ENCODE data around the gene XCL2. TPM values are rescaled to one million over a fixed set of nuclear protein-coding genes. Genes with fewer than 3 reads are reported as not detected.

Gene XCL2
- total RNA-seq, 1 experiment from 2014 or later = not detected

- TF ChIP-seq CTCF (IDR thresholded peaks at IDR 0.05; ENCODE audit: insufficient read depth in 1 of 2, low read depth in 1 of 2, low read length in 1 of 2, severe bottlenecking in 1 of 2, unreplicated experiment in 1 of 2) = no peak
- CTCF ChIA-PET = no interaction called here
Measured at GRCh38 chr1:168589167-168589566, 45.4 kb upstream of the XCL2 start.

GRCh38 chr1:168585937-168586336, 42.1 kb upstream of the XCL2 start:
- H3K4me3 Mint-ChIP-seq (ENCODE audit: unreplicated experiment) = no peak overlapping the region
- no peaks in the 10 kb centered on the region for H3K36me3 Mint-ChIP-seq (ENCODE audit: insufficient read depth, unreplicated experiment)
- H3K9me3 Mint-ChIP-seq (ENCODE audit: unreplicated experiment) = no peaks in the 10 kb centered on the region
- POLR2A ChIA-PET = no interaction called here
- intact Hi-C loops (cut with micrococcal nuclease; ENCODE audit: unreplicated experiment) = no loop called here
- DNase-seq = no peak
- CTCF ChIA-PET = no interaction called here
- Histone ChIP-seq H3K4me1 (no peaks in the 10 kb centered on the region), H3K9me3 (no peaks in the 10 kb centered on the region), H3K36me3 (ENCODE audit: control insufficient read depth, insufficient read depth, low read length) (no peaks in the 10 kb centered on the region), H3K27me3 (replicated peaks; ENCODE audit: control insufficient read depth, insufficient read depth, low read length) (no peaks in the 10 kb centered on the region), H3K4me3 (ENCODE audit: low read depth, low read length) (no peak overlapping the region)
- H3K27ac Mint-ChIP-seq (ENCODE audit: unreplicated experiment) = no peak overlapping the region
- H3K4me1 Mint-ChIP-seq (ENCODE audit: low read depth, unreplicated experiment) = no peaks in the 10 kb centered on the region
- BruUV-seq (replicated peaks) = no TSS peak
- no peak for TF ChIP-seq CTCF (IDR thresholded peaks at IDR 0.05; ENCODE audit: insufficient read depth in 1 of 2, low read depth in 1 of 2, low read length in 1 of 2, severe bottlenecking in 1 of 2, unreplicated experiment in 1 of 2)
- H3K27me3 Mint-ChIP-seq (ENCODE audit: insufficient read depth, unreplicated experiment) = no peaks in the 10 kb centered on the region

More at GRCh38 chr1:168589167-168589566, 45.4 kb upstream of the XCL2 start:
- H3K4me1 ChIP-seq = no peaks in the 10 kb centered on the region
- no peaks in the 10 kb centered on the region for H3K27me3 Mint-ChIP-seq (ENCODE audit: insufficient read depth, unreplicated experiment)
- BruUV-seq (replicated peaks) = no TSS peak
- intact Hi-C loops (cut with micrococcal nuclease; ENCODE audit: unreplicated experiment) = no loop called here
- H3K4me3 ChIP-seq (ENCODE audit: low read depth, low read length) = no peak overlapping the region
- no peaks in the 10 kb centered on the region for H3K4me1 Mint-ChIP-seq (ENCODE audit: low read depth, unreplicated experiment)
- no peaks in the 10 kb centered on the region for H3K36me3 ChIP-seq (ENCODE audit: control insufficient read depth, insufficient read depth, low read length)
- no peaks in the 10 kb centered on the region for H3K27me3 ChIP-seq (replicated peaks; ENCODE audit: control insufficient read depth, insufficient read depth, low read length)
- H3K9me3 ChIP-seq = no peaks in the 10 kb centered on the region
- H3K27ac Mint-ChIP-seq (ENCODE audit: unreplicated experiment) = no peak overlapping the region
- no peak overlapping the region for H3K4me3 Mint-ChIP-seq (ENCODE audit: unreplicated experiment)
- H3K36me3 Mint-ChIP-seq (ENCODE audit: insufficient read depth, unreplicated experiment) = no peaks in the 10 kb centered on the region
- no peak for DNase-seq
- POLR2A ChIA-PET = no interaction called here
- no peaks in the 10 kb centered on the region for H3K9me3 Mint-ChIP-seq (ENCODE audit: unreplicated experiment)

- Mint-ChIP-seq H3K4me3 (ENCODE audit: unreplicated experiment) (no peak overlapping the region), H3K4me1 (ENCODE audit: low read depth, unreplicated experiment) (no peaks in the 10 kb centered on the region), H3K36me3 (ENCODE audit: insufficient read depth, unreplicated experiment) (no peaks in the 10 kb centered on the region), H3K9me3 (ENCODE audit: unreplicated experiment) (no peaks in the 10 kb centered on the region), H3K27me3 (ENCODE audit: insufficient read depth, unreplicated experiment) (no peaks in the 10 kb centered on the region), H3K27ac (ENCODE audit: unreplicated experiment) (no peak overlapping the region)
- Histone ChIP-seq H3K27me3 (replicated peaks; ENCODE audit: control insufficient read depth, insufficient read depth, low read length) (no peaks in the 10 kb centered on the region), H3K9me3 (no peaks in the 10 kb centered on the region), H3K4me3 (ENCODE audit: low read depth, low read length) (no peak overlapping the region), H3K36me3 (ENCODE audit: control insufficient read depth, insufficient read depth, low read length) (no peaks in the 10 kb centered on the region), H3K4me1 (no peaks in the 10 kb centered on the region)
- no peak for DNase-seq
- CTCF ChIA-PET = no interaction called here
- TF ChIP-seq CTCF (IDR thresholded peaks at IDR 0.05; ENCODE audit: insufficient read depth in 1 of 2, low read depth in 1 of 2, low read length in 1 of 2, severe bottlenecking in 1 of 2, unreplicated experiment in 1 of 2) = no peak
- POLR2A ChIA-PET = no interaction called here
- no TSS peak for BruUV-seq (replicated peaks)
- intact Hi-C loops (cut with micrococcal nuclease; ENCODE audit: unreplicated experiment) = no loop called here
Measured at GRCh38 chr1:168585191-168585590, 41.4 kb upstream of the XCL2 start.
